Pulmonary artery endothelial cell (primary cell): ENCODE data around the gene HNRNPC. TPM values are rescaled to one million over a fixed set of nuclear protein-coding genes. Genes with fewer than 3 reads are reported as not detected.
"Not testable (repeated sequence)": the region's sequence is repeated elsewhere in the genome, so short reads cannot be mapped to it uniquely, and the experiment has no call there.

Experiments used
- DNase-seq: peaks from one replicate; pipeline ENCODE4 v3.0.0-alpha.2; 2011; ENCODE audit warnings: low read depth, low spot score
- total RNA-seq: library from RNA; depleted of rRNA; stranded (reverse); fragments of >200 nt; gene quantifications from 2 replicates; pipeline ENCODE4 v1.2.3, GENCODE V29; 2014

The HNRNPC gene
- total RNA-seq, 1 donor from 2014 or later: 905 TPM

DNA sequence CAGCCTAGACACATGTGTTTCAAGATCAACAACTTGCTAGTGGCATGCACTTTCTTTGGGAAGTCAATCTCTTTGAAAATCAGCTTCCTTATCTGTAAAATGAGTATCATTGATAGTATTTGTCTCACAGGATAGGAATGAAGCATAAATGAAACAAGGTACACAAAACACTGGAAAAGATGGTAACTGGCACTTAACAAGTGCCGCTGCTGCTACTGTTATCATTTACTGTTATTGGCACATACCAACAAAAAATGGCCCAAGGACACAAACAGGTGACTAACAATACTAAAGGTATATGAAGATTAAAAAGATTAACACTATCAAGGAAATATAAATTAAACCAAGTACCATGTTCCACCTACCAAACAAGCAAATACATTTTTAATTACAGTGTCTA lies 20.9 kb downstream of the HNRNPC start:
- DNase-seq: no peak

DNA sequence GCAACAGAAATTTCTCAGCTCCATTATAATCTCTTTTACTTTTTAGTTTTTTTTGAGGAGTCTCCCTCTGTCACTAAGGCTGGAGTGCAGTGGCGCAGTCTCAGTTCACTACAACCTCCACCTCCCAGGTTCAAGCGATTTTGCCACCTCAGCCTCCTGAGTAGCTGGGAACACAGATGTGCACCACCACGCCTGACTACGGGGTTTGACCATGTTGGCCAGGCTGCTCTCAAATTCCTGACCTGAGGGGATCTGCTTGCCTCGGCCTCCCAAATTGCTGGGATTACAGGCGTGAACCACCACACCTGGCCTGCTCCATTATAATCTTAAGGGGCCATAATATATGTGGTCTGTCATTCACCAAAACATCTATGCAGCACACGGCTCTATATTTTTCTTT lies 23.4 kb downstream of the HNRNPC start:
- DNase-seq: no peak

DNA sequence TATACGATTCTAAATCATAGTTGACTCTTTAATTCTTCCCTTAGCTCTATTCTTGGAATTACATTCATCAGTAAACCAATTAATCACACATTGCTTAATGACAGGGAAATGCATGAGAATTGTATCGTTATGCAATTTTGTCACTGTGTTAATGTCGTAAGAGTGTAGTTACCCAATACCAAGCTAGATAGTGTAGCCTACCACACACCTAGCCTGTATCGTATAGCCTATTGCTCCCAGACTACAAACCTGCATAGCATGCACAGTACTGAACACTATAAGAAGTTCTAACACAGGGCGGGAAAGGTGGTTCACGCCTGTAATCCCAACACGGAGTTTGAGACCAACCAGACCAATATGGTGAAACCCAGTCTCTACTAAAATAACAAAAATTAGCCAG lies 24.7 kb downstream of the HNRNPC start:
- DNase-seq: no peak

DNA sequence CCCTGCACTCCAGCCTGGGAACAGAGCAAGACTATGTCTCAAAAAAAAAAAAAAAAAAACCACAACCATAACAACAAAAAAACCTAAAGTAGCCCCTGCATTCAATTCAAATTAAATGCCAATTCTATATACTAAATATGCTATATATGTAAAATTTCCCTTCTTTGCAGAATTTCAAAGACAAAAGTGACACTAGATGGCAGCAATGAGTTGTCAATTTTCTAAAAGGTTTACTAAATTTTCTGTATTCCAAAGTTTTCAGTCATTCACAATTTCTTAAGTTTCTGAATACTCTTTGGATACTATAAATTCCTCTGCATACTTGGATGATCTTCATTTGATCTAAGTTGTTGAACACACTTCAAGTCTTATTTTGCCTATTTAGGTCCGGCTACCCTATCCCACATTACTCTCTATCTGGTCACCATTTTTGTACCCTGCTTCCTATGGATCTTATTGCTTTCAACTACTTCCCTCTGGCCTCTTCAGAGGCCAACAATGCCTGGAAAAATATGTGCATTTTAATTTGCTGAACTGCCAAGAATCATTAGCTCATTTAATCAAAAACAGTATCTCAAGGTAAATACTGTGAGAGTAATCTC lies 27.9 kb downstream of the HNRNPC start:
- DNase-seq: no peak

DNA sequence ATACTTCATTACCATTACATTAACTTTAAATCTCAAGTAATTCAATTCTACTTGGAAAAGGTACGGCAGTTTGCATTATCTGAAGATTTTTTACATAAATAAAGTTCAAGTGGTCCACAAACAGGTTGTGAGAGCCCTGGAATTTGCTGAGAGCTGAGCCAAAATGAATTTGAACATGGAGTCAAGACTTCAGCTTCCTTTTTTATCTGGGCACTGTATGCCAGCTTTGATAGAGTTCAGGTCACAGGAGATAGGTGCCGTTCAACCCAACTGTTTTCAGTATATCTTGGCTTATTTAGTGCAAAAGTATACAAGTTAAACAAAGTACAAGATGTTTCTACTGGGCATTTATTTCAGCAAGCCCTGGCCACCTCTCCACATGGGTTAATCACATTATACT lies 28.8 kb downstream of the HNRNPC start:
- no peak for DNase-seq

DNA sequence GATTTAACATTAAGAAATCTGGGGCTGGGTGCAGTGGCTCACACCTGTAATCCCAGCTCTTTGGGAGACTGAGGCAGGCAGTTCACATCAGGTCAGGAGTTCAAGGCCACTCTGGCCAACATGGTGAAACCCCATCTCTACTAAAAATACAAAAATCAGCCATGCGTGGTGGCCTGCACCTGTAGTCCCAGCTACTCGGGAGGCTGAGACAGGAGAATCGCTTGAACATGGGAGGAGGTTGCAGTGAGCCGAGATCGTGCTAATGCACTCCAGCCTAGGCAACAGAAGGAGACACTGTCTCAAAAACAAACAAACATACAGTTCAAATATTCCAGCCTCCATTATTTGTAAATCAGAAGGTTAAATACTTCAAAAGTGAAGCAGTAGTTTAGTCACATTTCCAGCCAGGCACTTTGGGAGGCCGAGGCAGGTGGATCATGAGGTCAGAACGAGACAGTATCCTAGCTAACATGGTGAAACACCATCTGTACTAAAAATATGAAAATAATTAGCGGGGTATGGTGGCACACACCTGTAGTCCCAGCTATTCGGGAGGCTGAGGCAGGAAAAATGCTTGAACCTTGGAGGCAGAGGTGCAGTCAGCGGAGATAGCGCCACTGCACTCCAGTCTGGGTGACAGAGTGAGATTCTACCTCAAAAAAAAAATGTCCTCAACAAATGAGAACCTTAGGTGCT lies 30.3 kb downstream of the HNRNPC start:
- DNase-seq: no peak

DNA sequence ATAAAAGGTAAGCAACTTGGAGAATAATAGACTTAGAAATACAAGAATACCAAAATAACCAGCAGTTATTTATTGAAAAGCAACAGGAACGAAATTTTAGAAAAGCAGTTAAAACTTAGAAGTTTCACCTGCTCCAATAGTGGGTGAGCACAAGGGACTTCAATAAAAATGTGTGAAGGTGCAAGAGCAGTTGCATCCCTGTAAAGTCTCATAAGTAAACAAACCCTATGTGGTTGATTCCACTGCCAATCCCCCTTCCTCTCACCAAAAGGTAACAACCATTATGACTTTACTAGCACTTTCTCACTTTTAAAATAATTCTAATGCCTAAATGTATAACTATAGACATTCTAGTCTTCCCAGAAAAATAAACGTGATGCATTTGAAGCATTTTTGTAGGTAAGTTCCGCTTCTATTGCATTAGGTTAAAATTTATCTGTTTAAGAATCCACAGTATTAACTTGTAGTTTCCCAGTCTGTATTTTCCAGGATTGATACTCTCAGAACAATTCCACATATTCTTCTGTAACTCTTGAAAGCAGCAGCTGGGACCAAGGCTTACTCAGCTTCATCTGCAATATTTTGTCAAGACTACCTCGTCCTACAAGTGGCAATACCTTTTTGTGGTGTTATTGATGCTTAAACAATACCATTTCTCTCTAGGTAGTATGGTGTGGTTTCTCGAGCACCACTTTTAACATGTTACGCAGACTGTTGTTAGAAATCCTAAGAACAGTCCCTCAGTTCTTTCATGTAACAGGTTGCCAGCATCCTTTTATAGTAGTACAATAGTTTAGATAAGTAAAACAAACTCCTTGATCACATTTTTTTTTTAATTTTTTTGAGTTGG lies 32.1 kb downstream of the HNRNPC start:
- no peak for DNase-seq

DNA sequence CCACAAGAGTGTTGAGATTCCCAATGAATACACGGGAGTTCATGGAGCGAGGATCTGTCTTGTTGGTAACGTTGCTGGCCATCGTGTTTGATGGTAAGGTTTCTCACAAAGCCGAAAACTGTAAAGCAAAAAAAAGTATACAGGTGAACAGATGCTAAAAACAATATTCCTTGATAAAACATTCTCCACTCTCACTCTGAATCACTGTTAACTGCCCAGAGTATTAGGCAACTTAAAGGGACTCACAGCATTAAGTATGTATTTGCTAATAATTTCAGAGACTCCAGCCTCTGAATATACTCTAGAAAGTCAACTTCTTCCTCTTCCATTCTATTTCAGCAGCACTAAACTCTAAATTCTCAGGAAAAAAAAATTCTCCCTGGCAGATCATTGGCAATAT lies 35.1 kb downstream of the HNRNPC start:
- DNase-seq: no peak

DNA sequence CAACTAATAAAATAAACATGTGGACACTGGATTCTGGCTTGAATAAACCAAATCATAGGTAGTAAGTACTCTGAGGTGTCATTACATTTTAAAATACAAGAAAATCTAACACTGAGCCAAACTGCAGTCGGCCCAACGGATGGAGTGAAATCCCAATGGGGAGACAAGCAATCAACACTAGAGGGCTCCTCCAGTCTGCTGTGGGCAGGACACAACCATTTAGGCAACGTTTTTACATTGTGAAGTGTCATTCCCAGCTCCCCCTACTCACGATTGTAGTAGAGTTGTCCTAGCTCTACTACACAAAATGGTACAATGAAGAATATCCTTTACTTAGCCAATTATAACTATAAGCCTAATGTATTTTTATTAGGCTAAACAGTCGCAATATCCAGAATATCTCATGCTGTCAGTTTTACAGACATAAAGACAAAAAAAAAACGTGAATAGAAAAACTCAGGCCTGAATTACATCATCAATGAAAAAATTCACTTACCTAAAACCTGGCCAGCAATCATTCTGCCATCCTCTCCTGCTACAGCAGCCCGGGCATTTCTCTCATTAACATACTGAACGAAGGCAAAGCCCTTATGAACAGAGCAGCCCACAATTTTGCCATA lies 35.7 kb downstream of the HNRNPC start:
- DNase-seq: no peak

DNA sequence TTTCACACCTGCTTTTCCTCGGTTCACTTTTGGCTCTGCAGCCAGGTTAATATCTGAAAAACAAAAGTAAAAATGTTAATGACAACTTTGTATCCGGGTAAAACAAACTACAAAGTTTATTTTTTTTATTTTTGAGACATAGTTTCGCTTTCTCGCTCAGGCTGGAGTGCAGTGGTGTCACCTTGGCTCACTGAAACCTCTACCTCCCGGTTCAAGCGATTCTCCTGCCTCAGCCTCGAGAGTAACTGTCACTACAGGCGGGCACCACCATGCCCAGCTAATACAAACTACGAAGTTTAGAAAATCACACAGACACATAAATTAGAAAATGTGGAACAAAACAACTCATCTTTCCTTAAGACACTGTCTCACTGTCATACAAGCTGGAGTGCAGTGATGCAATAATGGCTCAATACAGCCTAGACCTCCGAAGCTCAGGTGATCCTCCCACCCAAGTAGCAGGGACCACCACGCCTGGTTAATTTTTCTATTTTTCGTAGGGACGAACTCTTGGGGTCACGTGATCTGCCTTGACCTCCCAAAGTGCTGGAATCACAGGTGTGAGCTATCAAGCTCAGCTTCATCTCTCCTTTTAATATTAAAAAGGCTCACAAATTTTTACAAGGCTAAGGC lies 38.1 kb downstream of the HNRNPC start:
- DNase-seq: no peak

DNA sequence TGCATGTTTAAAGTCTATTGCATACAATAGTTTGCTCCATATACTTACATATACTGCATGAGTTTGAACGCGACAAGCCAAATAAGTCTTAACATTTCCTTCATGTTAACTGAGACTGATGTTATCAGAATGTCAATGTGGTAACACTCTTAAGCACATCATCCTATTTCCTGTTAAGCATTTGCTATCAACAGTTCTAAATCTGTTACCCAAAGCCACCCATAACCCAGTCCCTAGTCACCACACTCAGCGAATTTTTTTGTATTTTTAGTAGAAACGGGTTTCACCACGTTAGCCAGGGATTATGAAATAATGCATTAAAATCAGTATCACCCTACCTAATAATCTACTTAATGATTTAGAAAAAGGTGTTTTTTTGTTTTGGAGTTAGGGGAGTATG lies 39.4 kb downstream of the HNRNPC start:
- no peak for DNase-seq

DNA sequence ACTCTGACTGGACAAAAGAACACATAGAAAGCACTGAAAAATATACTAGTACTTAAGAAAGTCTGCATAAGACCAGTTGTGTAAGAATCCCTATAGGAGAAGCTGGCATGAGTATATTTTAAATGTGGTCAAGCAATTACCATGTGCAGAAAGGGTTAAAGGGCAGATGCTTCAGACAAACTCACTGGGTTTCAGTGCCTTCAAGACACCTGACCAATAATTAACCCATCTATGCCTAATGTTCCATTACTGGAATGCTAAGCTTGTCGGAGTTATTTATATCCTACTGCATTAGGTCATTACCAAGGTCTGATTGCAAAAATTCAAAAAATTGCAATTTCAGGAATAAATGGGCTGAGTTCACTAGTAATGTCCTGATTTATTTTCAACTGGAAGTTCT lies 41.3 kb downstream of the HNRNPC start:
- DNase-seq: no peak

DNA sequence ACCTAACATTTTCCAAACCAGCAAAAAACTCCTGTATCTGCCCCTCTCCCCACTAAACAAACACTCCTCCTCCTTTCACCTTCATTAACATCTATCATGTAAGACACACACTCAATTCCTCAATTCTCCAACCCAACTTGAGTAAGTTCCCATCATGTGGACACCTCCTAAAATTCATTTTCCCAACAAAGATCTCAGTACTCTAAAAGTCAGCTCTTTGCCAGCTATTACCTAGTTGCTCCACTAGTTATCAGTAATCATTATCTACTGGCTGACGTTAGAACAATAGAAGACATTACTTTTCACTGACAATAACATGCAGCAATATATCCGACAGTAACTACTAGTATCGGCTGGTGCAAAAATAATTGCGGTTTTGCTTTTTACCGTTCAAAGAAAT lies 42.1 kb downstream of the HNRNPC start:
- no peak for DNase-seq

DNA sequence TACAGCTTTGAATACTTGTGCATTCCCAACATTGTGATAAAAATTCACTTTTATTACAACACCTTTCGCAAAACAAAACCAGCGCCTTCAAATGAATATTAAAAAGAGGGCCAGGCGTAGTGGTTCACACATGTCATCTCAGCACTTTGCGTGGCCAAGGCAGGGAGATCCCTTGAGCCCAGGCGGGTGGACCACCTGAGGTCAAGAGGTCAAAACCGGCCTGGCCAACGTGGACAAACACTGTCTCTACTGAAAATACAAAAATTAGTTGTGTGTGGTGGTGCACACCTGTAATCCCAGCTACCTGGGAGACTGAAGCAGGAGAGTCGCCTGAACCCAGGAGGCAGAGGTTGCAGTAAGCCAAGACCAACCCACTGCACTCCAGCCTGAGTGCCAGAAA lies 42.8 kb downstream of the HNRNPC start:
- DNase-seq: no peak

DNA sequence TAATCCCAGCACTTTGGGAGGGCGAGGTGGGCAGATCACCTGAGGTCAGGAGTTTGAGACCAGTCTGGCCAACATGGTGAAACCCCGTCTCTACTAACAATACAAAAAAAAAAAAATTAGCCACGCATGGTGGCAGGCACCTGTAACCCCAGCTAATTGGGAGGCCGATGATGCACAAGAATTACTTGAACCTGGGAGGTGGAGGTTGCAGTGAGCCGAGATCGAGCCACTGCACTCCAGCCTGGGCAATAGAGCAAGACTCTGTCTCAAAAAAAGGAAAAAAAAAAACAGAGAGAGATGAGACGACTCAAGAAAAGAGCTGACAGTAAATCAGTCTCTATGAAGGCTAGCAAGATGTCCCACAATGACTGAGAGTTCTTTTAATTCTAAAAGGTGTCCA lies 44.1 kb downstream of the HNRNPC start:
- DNase-seq: not testable (repeated sequence)

DNA sequence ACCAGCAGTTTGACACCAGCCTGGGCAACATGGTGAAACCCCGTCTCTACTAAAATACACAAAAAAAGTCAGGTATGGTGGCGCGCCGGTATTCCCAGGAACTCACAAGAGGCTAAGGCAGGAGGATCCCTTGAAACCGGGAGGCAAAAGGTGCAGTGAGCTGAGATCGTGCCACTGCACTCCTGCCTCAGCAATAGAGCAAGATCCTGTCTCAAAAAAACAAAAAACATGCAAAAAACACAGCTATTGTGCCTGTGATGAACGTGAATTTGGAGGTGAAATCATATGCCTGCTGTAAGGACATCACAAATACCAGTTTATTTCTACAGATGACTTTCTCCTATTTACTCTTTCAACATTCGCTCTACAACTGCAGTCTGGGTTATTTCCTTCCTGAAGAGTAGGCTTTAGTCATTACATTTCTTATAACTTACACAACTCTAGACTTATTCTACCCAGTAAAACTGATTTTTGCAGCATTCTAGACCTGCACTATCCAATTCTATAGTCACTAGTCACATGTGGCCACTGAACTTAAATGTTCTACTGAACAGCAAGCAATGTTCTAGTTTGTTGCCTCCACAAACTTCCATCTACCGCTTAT lies 48.3 kb downstream of the HNRNPC start:
- DNase-seq: no peak

DNA sequence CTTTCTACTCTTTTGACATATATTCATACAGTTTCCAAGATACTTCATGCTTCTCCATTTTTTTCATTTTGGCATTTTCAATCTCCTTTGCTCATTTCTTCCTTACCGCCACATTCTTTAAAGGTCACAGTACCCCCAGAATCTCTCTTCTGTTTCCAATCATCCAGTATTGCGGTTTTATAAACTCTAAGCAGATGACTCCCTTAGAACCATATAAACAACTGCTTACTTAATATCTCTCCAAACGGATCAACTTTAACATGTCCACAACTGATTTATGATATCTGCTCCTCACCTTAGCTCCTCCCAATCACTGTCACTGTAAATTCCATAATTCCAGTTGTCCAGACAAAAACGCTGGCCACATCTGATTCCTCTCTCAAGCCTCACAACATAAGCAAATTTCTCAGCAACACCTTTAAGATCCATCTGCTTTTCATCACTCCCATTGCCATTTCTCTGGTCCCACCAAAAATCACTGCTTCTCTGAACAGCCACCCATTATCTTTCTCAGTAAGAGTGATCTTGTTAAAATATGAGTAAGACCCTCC lies 49.6 kb downstream of the HNRNPC start:
- no peak for DNase-seq

DNA sequence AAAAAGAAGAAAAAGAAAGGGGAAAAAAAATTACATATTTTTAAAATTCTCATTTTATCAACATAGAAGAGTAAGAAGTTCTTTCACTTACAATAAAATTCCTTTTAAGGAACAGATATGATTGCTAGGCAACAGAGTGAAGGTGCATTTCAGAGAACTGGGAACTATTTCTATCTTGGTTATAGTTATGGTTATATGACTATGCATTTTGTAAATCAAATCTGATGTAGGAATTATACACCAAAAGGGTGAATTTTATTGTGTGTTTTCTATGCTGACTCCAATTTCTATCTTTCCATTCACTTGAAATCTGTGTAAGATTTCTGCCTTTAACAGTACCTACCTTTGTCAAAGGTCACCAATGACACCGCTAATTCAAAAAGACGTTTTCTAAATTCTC lies 50.1 kb downstream of the HNRNPC start:
- no peak for DNase-seq

DNA sequence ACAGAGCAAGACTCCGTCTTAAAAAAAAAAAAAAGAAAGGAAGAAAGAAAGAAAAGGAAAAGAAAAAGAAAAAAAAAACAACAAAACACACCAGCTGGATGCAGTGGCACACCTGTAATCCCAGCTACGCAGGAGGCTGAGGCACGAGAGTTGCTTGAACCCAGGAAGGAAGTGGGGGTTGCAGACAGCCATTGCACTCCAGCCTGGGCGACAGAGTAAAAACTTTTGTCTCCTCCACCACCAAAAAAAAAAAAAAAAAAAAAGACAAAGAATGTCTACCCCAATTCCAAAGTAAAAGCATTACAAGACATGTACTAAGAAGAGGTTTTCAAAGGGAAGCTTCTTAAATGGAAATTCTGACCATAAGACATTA lies 53.4 kb downstream of the HNRNPC start:
- DNase-seq: no peak

DNA sequence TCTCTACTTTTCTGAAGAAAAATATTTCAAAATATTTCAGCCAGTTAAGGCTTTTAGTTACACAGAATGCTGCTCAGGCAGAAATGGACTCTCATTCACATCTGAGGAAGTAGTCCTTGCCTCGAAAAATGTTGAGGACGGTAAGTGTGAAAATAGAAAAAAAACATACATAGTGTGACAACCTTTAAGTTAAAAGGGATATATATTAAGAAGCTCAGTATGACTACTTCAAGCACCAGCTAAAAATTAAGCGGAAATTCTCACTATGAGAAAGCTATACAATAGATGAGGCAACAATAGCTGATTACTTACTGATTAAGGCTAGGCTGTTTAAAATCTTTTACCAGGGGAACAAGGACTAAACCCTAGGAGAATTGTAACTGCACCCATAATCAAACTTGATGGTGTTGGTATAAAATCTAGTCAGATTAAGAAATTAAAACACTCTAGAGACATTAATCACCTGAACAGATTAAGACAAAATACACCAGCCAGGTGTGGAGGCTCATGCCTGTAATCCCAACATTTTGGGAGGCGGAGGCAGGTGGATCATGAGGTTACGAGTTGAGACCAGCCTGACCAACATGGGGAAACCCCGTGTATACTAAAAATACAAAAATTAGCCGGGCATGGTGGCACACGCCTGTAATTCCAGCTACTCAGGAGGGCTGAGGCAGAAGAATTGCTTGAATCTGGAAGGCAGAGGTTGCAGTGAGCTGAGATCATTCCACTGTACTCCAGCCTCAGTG lies 53.9 kb downstream of the HNRNPC start:
- no peak for DNase-seq
